IPS DF 4.7 (cell line): ENCODE measurements around the gene HDGF.

ENCODE experiments used
- DNase-seq: peaks from one replicate; pipeline ENCODE4 v3.0.0-alpha.2; 2013; ENCODE audit warnings: low spot score; ENCODE audit errors: extremely low read depth

The HDGF gene

GRCh38 chr1:156751451-156751756 lies at the start of gene HDGF:
Gene HDGF, minus strand, starts transcription at chr1:156751675. Its CDS starts 246 bp downstream, at chr1:156751429.
- DNase-seq: no peak

GRCh38 chr1:156797212-156797871 lies 45.9 kb upstream of the HDGF start:
- DNase-seq: no peak

GRCh38 chr1:156796340-156797097 lies 45.0 kb upstream of the HDGF start:
- no peak for DNase-seq

GRCh38 chr1:156795787-156796186 lies 44.3 kb upstream of the HDGF start:
- no peak for DNase-seq

- no peak for DNase-seq
Observed at GRCh38 chr1:156795374-156795733, 43.9 kb upstream of the HDGF start.

GRCh38 chr1:156794506-156795373 lies 43.3 kb upstream of the HDGF start:
- no peak for DNase-seq

- no peak for DNase-seq
Observed at GRCh38 chr1:156789621-156790318, 38.3 kb upstream of the HDGF start.

GRCh38 chr1:156788136-156788535 lies 36.7 kb upstream of the HDGF start:
- DNase-seq: no peak

GRCh38 chr1:156786640-156787039 lies 35.2 kb upstream of the HDGF start:
- DNase-seq: no peak

GRCh38 chr1:156785458-156785857 lies 34.0 kb upstream of the HDGF start:
- no peak for DNase-seq

- no peak for DNase-seq
Observed at GRCh38 chr1:156781585-156782186, 30.2 kb upstream of the HDGF start.

GRCh38 chr1:156777573-156777972 lies 26.1 kb upstream of the HDGF start:
- no peak for DNase-seq

- no peak for DNase-seq
Observed at GRCh38 chr1:156776942-156777341, 25.5 kb upstream of the HDGF start.

- DNase-seq: no peak
Observed at GRCh38 chr1:156775799-156776198, 24.3 kb upstream of the HDGF start.

- DNase-seq: no peak
Observed at GRCh38 chr1:156773607-156774006, 22.1 kb upstream of the HDGF start.

- no peak for DNase-seq
Observed at GRCh38 chr1:156772728-156773497, 21.4 kb upstream of the HDGF start.

- DNase-seq: no peak
Observed at GRCh38 chr1:156772222-156772621, 20.7 kb upstream of the HDGF start.

GRCh38 chr1:156768610-156769295 lies 17.3 kb upstream of the HDGF start:
- DNase-seq: no peak

GRCh38 chr1:156767879-156768604 lies 16.6 kb upstream of the HDGF start:
- DNase-seq: no peak
